ENCODE data around the gene PPP1R16B. TPM values are rescaled to one million over a fixed set of nuclear protein-coding genes. Genes with fewer than 3 reads are reported as not detected.

Gene PPP1R16B
- total and polyA plus RNA-seq, 3 donors from 2014 or later, result 1.2 to 3.7 (median 1.3) TPM

DNA sequence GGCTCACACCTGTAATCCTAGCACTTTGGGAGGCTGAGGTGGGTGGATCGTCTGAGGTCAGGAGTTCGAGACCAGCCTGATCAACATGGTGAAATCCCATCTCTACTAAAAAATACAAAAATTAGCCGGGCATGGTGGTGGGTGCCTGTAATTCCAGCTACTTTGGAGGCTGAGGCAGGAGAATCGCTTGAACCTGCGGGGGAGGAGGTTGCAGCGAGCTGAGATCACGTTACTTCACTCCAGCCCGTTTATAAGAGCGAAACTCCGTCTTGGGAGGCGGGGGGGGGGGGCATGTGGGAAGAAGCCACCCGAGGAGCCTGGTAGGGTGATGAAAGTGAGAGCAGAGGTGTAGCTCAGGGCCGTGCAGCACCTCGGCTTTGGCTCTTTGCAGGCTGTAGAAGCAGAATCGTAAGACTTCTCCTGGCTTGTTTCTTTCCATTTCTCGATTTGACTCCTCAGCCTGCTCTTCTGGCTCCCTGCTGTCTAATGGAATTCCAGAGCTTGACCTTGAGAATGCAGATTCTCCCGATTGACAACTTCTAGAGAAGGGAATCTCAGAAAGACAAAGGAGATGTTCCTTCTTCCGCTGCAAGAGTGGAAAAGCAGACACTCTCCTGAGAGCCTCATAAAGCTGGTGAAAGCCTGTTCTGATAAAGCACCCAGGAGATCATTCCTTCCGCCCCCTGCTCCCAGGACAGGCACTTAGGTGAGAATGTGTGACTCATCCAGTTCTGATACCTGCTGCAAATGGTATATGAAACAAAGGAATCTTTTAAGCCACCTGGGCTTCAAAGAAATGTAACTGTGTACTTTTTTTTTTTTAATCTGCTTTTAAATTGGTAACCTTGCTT, 26.0 kb upstream of the PPP1R16B start:
- no peak for DNase-seq
- WGBS, 2 donors, result 44 to 50% methylated on average over 19 of the region's 19 CpGs
- H3K27ac ChIP-seq, result no peak overlapping the region

DNA sequence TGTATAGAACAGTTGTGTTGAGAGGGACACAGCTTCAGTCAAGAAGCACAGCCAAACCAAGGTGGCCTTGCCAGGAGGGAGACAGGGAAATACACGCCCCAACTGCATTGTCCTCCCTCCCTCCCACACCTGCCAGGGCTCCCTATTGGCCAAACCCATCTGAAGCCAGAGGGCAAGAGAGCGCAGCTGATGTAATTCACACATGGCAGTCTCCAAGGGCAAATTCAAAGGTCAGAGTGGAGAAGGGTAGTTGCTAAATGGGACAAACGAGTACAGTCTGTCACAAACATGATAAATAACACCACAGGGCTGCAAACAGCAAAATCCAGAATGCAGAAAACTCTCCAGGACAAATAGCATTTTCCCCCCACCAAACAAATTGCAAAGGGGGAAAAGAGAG, 23.2 kb upstream of the PPP1R16B start:
- TF ChIP-seq POLR2A (IDR thresholded peaks at IDR 0.05), result no peak
- TF ChIP-seq, protein P1, sequence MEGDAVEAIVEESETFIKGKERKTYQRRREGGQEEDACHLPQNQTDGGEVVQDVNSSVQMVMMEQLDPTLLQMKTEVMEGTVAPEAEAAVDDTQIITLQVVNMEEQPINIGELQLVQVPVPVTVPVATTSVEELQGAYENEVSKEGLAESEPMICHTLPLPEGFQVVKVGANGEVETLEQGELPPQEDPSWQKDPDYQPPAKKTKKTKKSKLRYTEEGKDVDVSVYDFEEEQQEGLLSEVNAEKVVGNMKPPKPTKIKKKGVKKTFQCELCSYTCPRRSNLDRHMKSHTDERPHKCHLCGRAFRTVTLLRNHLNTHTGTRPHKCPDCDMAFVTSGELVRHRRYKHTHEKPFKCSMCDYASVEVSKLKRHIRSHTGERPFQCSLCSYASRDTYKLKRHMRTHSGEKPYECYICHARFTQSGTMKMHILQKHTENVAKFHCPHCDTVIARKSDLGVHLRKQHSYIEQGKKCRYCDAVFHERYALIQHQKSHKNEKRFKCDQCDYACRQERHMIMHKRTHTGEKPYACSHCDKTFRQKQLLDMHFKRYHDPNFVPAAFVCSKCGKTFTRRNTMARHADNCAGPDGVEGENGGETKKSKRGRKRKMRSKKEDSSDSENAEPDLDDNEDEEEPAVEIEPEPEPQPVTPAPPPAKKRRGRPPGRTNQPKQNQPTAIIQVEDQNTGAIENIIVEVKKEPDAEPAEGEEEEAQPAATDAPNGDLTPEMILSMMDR (IDR thresholded peaks at IDR 0.05), result no peak
- Histone ChIP-seq H3K9me3 (no peaks in the 10 kb centered on the region), H3K27me3 (no peaks in the 10 kb centered on the region), H3K27ac (no peak overlapping the region), H3K36me3 (ENCODE audit: low read depth, missing control alignments) (no peaks in the 10 kb centered on the region), H3K4me3 (no peak overlapping the region), H3K4me1 (no peaks in the 10 kb centered on the region)
- intact Hi-C loops (cut with DNase I; ENCODE audit: low total_unique reads), result no loop called here
- 63 to 77% methylated on average over 3 of the region's 3 CpGs for WGBS, 2 donors
- DNase-seq, result no peak

More for the DNA sequence above, 26.0 kb upstream of the PPP1R16B start:
- H3K4me1 ChIP-seq, result no peaks in the 10 kb centered on the region
- intact Hi-C loops (cut with DNase I; ENCODE audit: low total_unique reads), result no loop called here
- no peak overlapping the region for H3K4me3 ChIP-seq
- H3K9me3 ChIP-seq, result no peaks in the 10 kb centered on the region
- TF ChIP-seq, protein P1 (IDR thresholded peaks at IDR 0.05), result no peak
- no peaks in the 10 kb centered on the region for H3K27me3 ChIP-seq
- H3K36me3 ChIP-seq (ENCODE audit: low read depth, missing control alignments), result no peaks in the 10 kb centered on the region

DNA sequence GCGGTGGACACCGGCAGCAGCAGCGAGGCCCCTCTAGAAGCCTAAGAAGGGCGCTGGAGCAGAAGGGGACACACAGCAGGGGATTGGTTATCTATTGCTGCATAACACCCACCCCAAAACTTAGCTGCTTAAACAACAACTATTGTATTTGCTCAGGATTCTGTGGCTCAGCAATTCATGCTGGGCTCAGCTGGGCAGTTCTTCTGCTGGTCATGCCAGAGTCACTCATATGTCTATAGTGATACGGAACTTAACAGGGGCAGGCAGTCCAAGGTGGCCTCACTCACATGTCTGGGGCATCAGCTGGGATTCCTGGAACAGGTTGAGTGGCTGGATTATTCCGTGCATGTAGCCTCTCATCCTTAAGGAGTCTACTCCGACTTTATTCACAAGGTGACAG, 17.6 kb upstream of the PPP1R16B start:
- 81 to 91% methylated on average over 7 of the region's 7 CpGs for WGBS, 2 donors
- Histone ChIP-seq H3K27me3 (no peaks in the 10 kb centered on the region), H3K27ac (no peak overlapping the region), H3K4me3 (no peak overlapping the region), H3K4me1 (no peaks in the 10 kb centered on the region), H3K36me3 (ENCODE audit: low read depth, missing control alignments) (no peaks in the 10 kb centered on the region), H3K9me3 (no peaks in the 10 kb centered on the region)
- no peak for DNase-seq
- TF ChIP-seq POLR2A (IDR thresholded peaks at IDR 0.05), result no peak
- TF ChIP-seq, protein P1 (IDR thresholded peaks at IDR 0.05), result no peak
- intact Hi-C loops (cut with DNase I; ENCODE audit: low total_unique reads), result no loop called here

DNA sequence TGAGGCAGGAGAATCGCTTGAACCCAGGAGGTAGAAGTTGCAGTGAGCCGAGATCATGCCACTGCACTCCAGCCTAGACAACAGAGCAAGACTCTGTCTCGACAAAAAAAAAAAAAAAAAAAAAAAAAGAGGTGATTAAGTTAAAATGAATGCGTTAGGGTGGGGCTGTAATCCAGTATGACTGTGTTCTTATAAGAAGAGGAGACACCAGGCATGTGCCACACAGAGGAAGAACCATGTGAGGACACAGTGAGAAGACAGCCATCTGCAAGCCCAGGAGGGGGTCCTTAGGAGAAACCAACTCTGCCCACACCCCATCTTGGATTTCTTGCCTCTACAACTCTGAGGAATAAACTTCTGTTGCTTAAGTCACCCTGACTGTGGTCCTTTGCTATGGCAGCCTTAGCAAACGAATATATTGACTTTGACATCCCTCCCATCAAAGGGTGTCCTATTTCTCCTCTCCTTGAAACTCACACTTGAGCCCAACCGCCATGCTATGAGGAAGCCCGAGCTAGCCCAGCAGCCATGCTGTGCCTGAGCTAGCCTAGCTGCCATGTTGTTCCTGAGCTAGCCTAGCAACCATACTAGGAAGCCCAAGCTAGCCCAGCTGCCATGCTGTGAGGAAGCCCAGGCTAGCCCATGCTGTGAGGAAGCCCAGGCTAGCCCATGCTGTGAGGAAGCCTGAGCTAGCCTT, 15.8 kb upstream of the PPP1R16B start:
- Histone ChIP-seq H3K9me3 (no peaks in the 10 kb centered on the region), H3K36me3 (ENCODE audit: low read depth, missing control alignments) (no peaks in the 10 kb centered on the region), H3K27me3 (no peaks in the 10 kb centered on the region), H3K4me1 (no peaks in the 10 kb centered on the region), H3K27ac (no peak overlapping the region), H3K4me3 (no peak overlapping the region)
- TF ChIP-seq, protein P1 (IDR thresholded peaks at IDR 0.05), result no peak
- TF ChIP-seq POLR2A (IDR thresholded peaks at IDR 0.05), result no peak
- intact Hi-C loops (cut with DNase I; ENCODE audit: low total_unique reads), result no loop called here
- DNase-seq, result no peak
- WGBS, 2 donors, result 84 to 85% methylated on average over 6 to 7 of the region's 7 CpGs
